ENCODE data around the gene HSPB2. TPM values are rescaled to one million over a fixed set of nuclear protein-coding genes. Genes with fewer than 3 reads are reported as not detected.

The HSPB2 gene
- polyA plus RNA-seq, 6 donors from 2014 or later = not detected

- DNase-seq (no peak), ATAC-seq (ENCODE audit: low read depth in 2 of 2) (no peak)
- H3K4me3 Mint-ChIP-seq = no peak overlapping the region
- peaks cover 3 to 21% (median 16%) of the 10 kb centered on the region in 3 donors for H3K27me3 Mint-ChIP-seq
- H3K9me3 Mint-ChIP-seq = no peaks in the 10 kb centered on the region
- no peak overlapping the region for H3K27ac Mint-ChIP-seq
- peaks cover 24 to 34% (median 30%) of the 10 kb centered on the region in 3 donors for H3K4me1 Mint-ChIP-seq
- no peaks in the 10 kb centered on the region for H3K36me3 Mint-ChIP-seq
Measured at GRCh38 chr11:111934306-111934705, 21.8 kb downstream of the HSPB2 start.

- ATAC-seq (ENCODE audit: low read depth in 2 of 2) = no peak
- H3K4me1 Mint-ChIP-seq = peaks cover 24 to 34% (median 30%) of the 10 kb centered on the region in 3 donors
- no peaks in the 10 kb centered on the region for H3K9me3 Mint-ChIP-seq
- no peaks in the 10 kb centered on the region for H3K36me3 Mint-ChIP-seq
- no peak for DNase-seq
- H3K27me3 Mint-ChIP-seq = peaks cover 3 to 24% (median 16%) of the 10 kb centered on the region in 3 donors
- no peak overlapping the region for H3K27ac Mint-ChIP-seq
- peak overlapping the region in 3 of 8 donors; percentile 33 to 74 (median 59) for H3K4me3 Mint-ChIP-seq
Measured at GRCh38 chr11:111935317-111936039, 22.9 kb downstream of the HSPB2 start.

DNA sequence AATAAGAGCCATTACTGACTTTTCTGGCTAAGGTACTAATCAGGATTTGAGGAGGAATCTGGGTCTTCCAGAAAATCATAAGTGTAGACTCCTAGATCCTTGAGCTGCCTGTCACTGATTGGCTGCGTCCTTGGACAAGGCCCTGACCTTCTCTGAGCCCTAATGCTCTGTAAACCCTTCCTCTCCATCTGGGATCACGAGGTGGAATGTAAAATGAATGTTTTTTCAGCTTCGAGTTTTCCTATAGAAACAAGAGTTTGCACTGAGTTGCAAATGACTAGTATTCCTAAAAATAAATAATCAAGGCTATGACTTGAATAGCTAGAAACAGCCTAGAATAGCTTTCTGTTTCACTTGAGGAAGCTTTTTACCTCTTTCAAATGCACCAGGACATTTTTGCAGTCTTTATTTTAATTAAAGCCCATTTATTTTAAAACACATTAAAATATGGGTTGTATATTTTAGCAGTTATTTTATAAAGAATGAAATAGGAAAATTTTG, 23.6 kb downstream of the HSPB2 start:
- DNase-seq (no peak), ATAC-seq (ENCODE audit: low read depth in 2 of 2) (no peak)
- peak overlapping the region; percentile 74 to 94 (median 88) for H3K4me3 Mint-ChIP-seq
- no peak overlapping the region for H3K27ac Mint-ChIP-seq
- no peaks in the 10 kb centered on the region for H3K36me3 Mint-ChIP-seq
- H3K27me3 Mint-ChIP-seq = peaks cover 3 to 24% (median 16%) of the 10 kb centered on the region in 3 donors
- peaks cover 24 to 34% (median 30%) of the 10 kb centered on the region in 3 donors for H3K4me1 Mint-ChIP-seq
- H3K9me3 Mint-ChIP-seq = no peaks in the 10 kb centered on the region

DNA sequence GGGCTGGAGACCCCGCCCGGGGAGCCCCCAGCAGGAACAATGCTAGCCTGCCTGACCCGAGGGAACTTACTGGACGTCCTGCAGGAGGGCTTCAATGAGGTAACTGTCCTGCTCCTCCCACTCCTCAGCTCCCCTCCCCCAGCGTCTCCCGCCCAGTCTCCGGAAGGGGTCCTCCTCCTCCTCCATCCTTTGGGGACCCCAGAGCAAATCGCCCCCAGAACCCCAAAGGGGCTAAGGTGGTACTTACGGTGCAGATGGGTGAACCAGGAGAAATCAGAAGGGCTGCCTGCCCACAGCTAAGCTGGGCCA, 24.9 kb downstream of the HSPB2 start:
- Mint-ChIP-seq H3K36me3 (no peaks in the 10 kb centered on the region), H3K4me1 (peaks cover 24 to 31% (median 30%) of the 10 kb centered on the region in 3 donors), H3K27me3 (peaks cover 0 to 23% (median 15%) of the 10 kb centered on the region in 3 donors), H3K9me3 (no peaks in the 10 kb centered on the region), H3K4me3 (peak overlapping the region; percentile 68 to 89 (median 77)), H3K27ac (no peak overlapping the region)
- DNase-seq (no peak), ATAC-seq (ENCODE audit: low read depth in 2 of 2) (no peak)

GRCh38 chr11:111937844-111938243, 25.3 kb downstream of the HSPB2 start:
- no peak for ATAC-seq (ENCODE audit: low read depth in 2 of 2)
- H3K36me3 Mint-ChIP-seq = no peaks in the 10 kb centered on the region
- no peak overlapping the region for H3K27ac Mint-ChIP-seq
- peaks cover 24 to 29% (median 25%) of the 10 kb centered on the region in 3 donors for H3K4me1 Mint-ChIP-seq
- H3K4me3 Mint-ChIP-seq = peak overlapping the region; percentile 70 to 89 (median 80)
- no peaks in the 10 kb centered on the region for H3K9me3 Mint-ChIP-seq
- no peak for DNase-seq
- peaks cover 0 to 19% (median 10%) of the 10 kb centered on the region in 3 donors for H3K27me3 Mint-ChIP-seq

- Mint-ChIP-seq H3K4me3 (peak overlapping the region in 7 of 8 donors; percentile 14 to 89 (median 73)), H3K4me1 (peaks cover 24 to 29% (median 25%) of the 10 kb centered on the region in 3 donors), H3K36me3 (no peaks in the 10 kb centered on the region), H3K27ac (peak overlapping the region in 1 of 6 donors; percentile 23), H3K27me3 (peaks cover 0 to 18% (median 8%) of the 10 kb centered on the region in 3 donors), H3K9me3 (no peaks in the 10 kb centered on the region)
- no peak for DNase-seq
- ATAC-seq (ENCODE audit: low read depth in 2 of 2) = peak; percentile 79 to 85
Measured at GRCh38 chr11:111938687-111939160, 26.2 kb downstream of the HSPB2 start.

- Mint-ChIP-seq H3K27me3 (peaks cover 0 to 18% (median 8%) of the 10 kb centered on the region in 3 donors), H3K9me3 (no peaks in the 10 kb centered on the region), H3K36me3 (no peaks in the 10 kb centered on the region), H3K4me3 (peak overlapping the region in 1 of 8 donors; percentile 74), H3K4me1 (peaks cover 24 to 29% (median 25%) of the 10 kb centered on the region in 3 donors), H3K27ac (no peak overlapping the region)
- ATAC-seq (ENCODE audit: low read depth in 2 of 2) (no peak), DNase-seq (no peak)
Measured at GRCh38 chr11:111939836-111940604, 27.5 kb downstream of the HSPB2 start.

GRCh38 chr11:111941963-111942362, 29.4 kb downstream of the HSPB2 start:
- Mint-ChIP-seq H3K27me3 (peaks cover 0 to 5% (median 0%) of the 10 kb centered on the region in 3 donors), H3K4me3 (no peak overlapping the region), H3K4me1 (peaks cover 19 to 21% (median 19%) of the 10 kb centered on the region in 3 donors), H3K36me3 (no peaks in the 10 kb centered on the region), H3K27ac (no peak overlapping the region), H3K9me3 (no peaks in the 10 kb centered on the region)
- no peak for ATAC-seq (ENCODE audit: low read depth in 2 of 2)
- DNase-seq = no peak

GRCh38 chr11:111942829-111943228, 30.3 kb downstream of the HSPB2 start:
- Mint-ChIP-seq H3K36me3 (no peaks in the 10 kb centered on the region), H3K27me3 (peaks cover 0 to 5% (median 0%) of the 10 kb centered on the region in 3 donors), H3K4me1 (peaks cover 10 to 20% (median 19%) of the 10 kb centered on the region in 3 donors), H3K4me3 (no peak overlapping the region), H3K27ac (no peak overlapping the region), H3K9me3 (no peaks in the 10 kb centered on the region)
- DNase-seq (no peak), ATAC-seq (ENCODE audit: low read depth in 2 of 2) (no peak)

DNA sequence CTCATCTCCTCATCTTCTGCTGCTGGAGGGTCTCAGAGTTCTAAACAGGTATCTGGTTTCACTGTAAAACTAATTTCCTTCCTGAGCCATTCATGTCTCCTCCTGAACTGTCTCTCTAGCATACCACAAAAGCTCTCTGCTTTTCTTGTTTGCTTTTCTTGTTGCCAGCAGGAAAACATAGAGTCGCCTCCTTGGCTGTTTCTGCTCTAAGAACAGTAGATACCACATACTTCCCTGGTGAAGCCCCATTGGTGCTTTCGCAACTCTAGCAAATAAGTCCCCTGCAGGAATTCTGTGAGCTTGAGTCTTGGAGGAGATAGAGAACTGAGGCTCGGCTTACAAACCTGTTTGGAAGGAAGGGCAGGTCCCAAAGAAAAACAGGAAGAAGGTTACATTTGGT, 31.6 kb downstream of the HSPB2 start:
- H3K27me3 Mint-ChIP-seq = peaks cover 0 to 5% (median 0%) of the 10 kb centered on the region in 3 donors
- H3K36me3 Mint-ChIP-seq = no peaks in the 10 kb centered on the region
- H3K4me3 Mint-ChIP-seq = no peak overlapping the region
- peaks cover 0 to 9% (median 8%) of the 10 kb centered on the region in 3 donors for H3K4me1 Mint-ChIP-seq
- H3K9me3 Mint-ChIP-seq = no peaks in the 10 kb centered on the region
- ATAC-seq (ENCODE audit: low read depth in 2 of 2) = no peak
- H3K27ac Mint-ChIP-seq = no peak overlapping the region
- no peak for DNase-seq

DNA sequence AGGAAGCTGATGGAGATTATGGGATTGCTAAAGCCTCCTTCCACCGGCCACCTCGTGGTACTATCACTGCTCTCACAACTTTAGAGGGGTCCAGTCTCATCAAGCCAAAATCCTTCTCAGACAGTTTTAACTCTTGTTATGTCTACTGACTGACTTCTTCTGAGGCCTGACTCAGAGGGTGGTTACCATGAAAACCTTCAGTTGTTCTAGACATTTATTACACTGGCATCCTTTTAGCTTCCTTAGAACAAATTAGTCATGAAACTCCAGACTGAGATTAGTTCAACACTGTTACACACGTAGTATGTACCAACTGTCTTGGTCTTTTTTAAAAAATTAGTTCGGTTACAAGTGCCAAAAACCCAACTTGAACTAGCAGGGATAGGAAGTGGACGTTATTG, 32.1 kb downstream of the HSPB2 start:
- Mint-ChIP-seq H3K27me3 (no peaks in the 10 kb centered on the region), H3K4me3 (no peak overlapping the region), H3K4me1 (peaks cover 0 to 9% (median 8%) of the 10 kb centered on the region in 3 donors), H3K27ac (no peak overlapping the region), H3K9me3 (no peaks in the 10 kb centered on the region), H3K36me3 (no peaks in the 10 kb centered on the region)
- ATAC-seq (ENCODE audit: low read depth in 2 of 2) (no peak), DNase-seq (no peak)

GRCh38 chr11:111945198-111945597, 32.7 kb downstream of the HSPB2 start:
- ATAC-seq (ENCODE audit: low read depth in 2 of 2) (no peak), DNase-seq (no peak)
- Mint-ChIP-seq H3K4me3 (no peak overlapping the region), H3K9me3 (no peaks in the 10 kb centered on the region), H3K27ac (no peak overlapping the region), H3K27me3 (no peaks in the 10 kb centered on the region), H3K4me1 (peaks cover 0 to 9% (median 8%) of the 10 kb centered on the region in 3 donors), H3K36me3 (no peaks in the 10 kb centered on the region)

DNA sequence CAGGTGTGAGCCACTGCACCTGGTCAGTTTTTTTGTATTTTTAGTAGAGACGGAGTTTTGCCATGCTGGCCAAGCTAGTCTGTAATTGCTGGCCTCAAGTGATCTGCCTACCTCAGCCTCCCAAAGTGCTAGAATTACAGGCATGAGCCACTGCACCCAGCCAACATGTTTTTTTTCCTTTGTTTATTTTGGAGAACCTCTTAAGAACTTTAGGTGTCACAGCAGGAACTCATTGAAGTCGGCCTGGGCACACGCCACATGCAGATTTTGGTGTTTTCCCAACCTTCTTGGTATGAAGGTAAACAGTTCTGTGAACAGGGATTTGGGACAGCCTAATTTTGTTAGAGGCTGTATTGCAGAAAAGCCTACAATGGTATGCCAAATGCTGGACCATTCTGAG, 34.0 kb downstream of the HSPB2 start:
- peaks cover 0 to under 1% (median 0%) of the 10 kb centered on the region in 7 donors for H3K9me3 Mint-ChIP-seq
- H3K4me1 Mint-ChIP-seq = peaks cover 0 to 9% (median 8%) of the 10 kb centered on the region in 3 donors
- DNase-seq = no peak
- no peaks in the 10 kb centered on the region for H3K27me3 Mint-ChIP-seq
- no peak for ATAC-seq (ENCODE audit: low read depth in 2 of 2)
- H3K4me3 Mint-ChIP-seq = no peak overlapping the region
- H3K27ac Mint-ChIP-seq = peak overlapping the region in 3 of 6 donors; percentile 11 to 84 (median 42)
- no peaks in the 10 kb centered on the region for H3K36me3 Mint-ChIP-seq

Data from naive B cell (primary cell).